Adrenal gland (tissue), 12 donors: ENCODE data around the gene BARHL2. TPM values are rescaled to one million over a fixed set of nuclear protein-coding genes. Genes with fewer than 3 reads are reported as not detected.
A peak's percentile ranks its signal among the peaks of the same experiment; 100 is the strongest.

ENCODE experiments used
- DNase-seq, 7 donors: peaks; one replicate each; pipeline ENCODE4 v3.0.0-alpha.2; 2019 to 2020
- H3K27ac ChIP-seq, 5 donors: fragments of 200-600 bp; sonication (generic) in 4 of 5; 1 replicate in 3 of 5; 2 replicates in 2 of 5; pipeline versions ENCODE4 v1.5.1 to v1.8.0; 2016 to 2020; ENCODE audit warnings: mild to moderate bottlenecking in 1 of 5
- H3K27me3 ChIP-seq: fragments of 200-600 bp; 2 replicates; pipeline ENCODE4 v1.8.0; 2021
- H3K36me3 ChIP-seq, 2 donors: fragments of 200-600 bp; replicated peaks in 1 of 2; 1 replicate in 1 of 2; 2 replicates in 1 of 2; pipeline versions ENCODE4 v1.5.1 to v1.8.0; 2018 to 2022
- H3K4me1 ChIP-seq, 2 donors: fragments of 200-600 bp; replicated peaks in 1 of 2; 1 replicate in 1 of 2; 2 replicates in 1 of 2; pipeline versions ENCODE4 v1.5.1 to v1.8.0; 2018 to 2021
- H3K4me3 ChIP-seq, 4 donors: fragments of 200-600 bp; sonication (generic) in 3 of 4; one replicate each; pipeline ENCODE4 v1.5.1; 2016 to 2018
- H3K9me3 ChIP-seq, 3 donors: fragments of 200-600 bp; sonication (generic) in 1 of 3; replicated peaks in 1 of 3; 1 replicate in 2 of 3; 2 replicates in 1 of 3; pipeline versions ENCODE4 v1.5.1 to v1.8.0; 2016 to 2021
- CTCF ChIP-seq, 6 experiments: fragments of 450-650 bp in 4 of 6; fragments of 200-600 bp in 2 of 6; sonication (generic) in 1 of 6; IDR thresholded peaks; 1 replicate in 5 of 6; 2 replicates in 1 of 6; pipeline versions ENCODE4 v1.5.1 to v1.8.0; 2016 to 2021; ENCODE audit warnings: antibody characterized with exemption in 6 of 6, mild to moderate bottlenecking in 2 of 6, moderate library complexity in 1 of 6
- POLR2A ChIP-seq, 2 donors: fragments of 450-650 bp; IDR thresholded peaks; one replicate each; pipeline ENCODE4 v1.6.1; 2017; ENCODE audit warnings: antibody characterized with exemption in 2 of 2, mild to moderate bottlenecking in 2 of 2, moderate library complexity in 1 of 2
- WGBS, 4 donors: extraction: QIAGEN DNeasy Blood & Tissue Kit in 2 of 4; methylation state at CpG; one replicate each; pipeline versions ENCODE4 v1.1.5 to v1.1.7; 2013 to 2017; 5-methylcytosine and 5-hydroxymethylcytosine counted together
- intact Hi-C, 2 donors: fragments of 100-400 bp; cut with DNase I; formaldehyde crosslinking; loops; one replicate each; pipeline versions ENCODE4 v1.14.1 to v1.15.0; 2022 to 2023
- polyA plus RNA-seq, 3 donors: library from polyadenylated mRNA; stranded (reverse); fragments of 200-250 nt in 2 of 3; fragments of 350-450 nt in 1 of 3; fragmentation: Illumina TruSeq in 1 of 3; extraction: RNeasy Lipid Tissue Mini Kit (QIAGEN cat#74804) in 1 of 3; gene quantifications; one replicate each; pipeline ENCODE4 v1.2.3, GENCODE V29; 2013 to 2014
- total RNA-seq, 9 donors: library from RNA; depleted of rRNA in 4 of 9; stranded (reverse); fragments of >200 nt in 4 of 9; fragments of 120-200 nt in 1 of 9; fragmentation: NEBNext Ultra II Directional in 1 of 9; extraction: Animal tissue kit (Norgen Biotek cat#: 25700) in 1 of 9; gene quantifications; one replicate each; pipeline versions ENCODE4 v1.1.0 to v1.2.4, GENCODE V29; 2013 to 2023
- donor health status: healthy with polysubstance abuse.
- donor health status: Bipolar disorder and iron deficiency.
- donor health status: DM: yes; HTN: yes; CAD: no.
- donor health status: DM: no; HTN: no; CAD: no.
- donor health status: DM: no; HTN: no; CAD: no.
- donor health status: DM: yes; HTN: yes; CAD: no.

The BARHL2 gene
- total and polyA plus RNA-seq, 12 donors = not detected

DNA sequence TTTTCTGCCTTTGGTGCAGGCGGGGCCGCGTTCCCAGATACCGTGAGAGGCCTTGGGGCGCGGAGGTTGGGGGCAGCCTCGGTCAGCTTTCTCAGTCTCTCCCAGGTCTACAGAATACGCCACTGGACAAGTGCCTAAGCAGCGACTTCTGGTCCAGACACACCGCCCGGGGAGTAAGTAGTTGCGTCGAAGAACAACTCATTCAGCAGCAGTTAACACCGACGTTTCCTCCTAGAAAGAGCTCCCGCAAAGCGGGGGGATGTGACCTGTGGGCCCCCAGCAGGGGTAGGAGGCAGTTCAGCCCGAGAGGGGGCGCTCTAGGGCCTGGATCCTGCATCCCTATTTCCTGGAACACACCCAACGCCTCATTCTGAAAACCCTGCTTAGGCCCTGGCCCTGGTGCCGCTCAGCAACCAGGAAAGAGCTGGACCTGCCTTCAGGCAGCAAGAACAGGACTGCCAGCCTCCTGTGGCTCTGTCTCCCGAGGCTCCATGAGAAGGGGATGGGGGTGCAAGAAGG is 6.5 kb upstream of the BARHL2 start:
- Histone ChIP-seq H3K4me1 (peaks cover 15 to 24% of the 10 kb centered on the region in 2 donors), H3K27me3 (peaks cover 100% of the 10 kb centered on the region), H3K9me3 (no peaks in the 10 kb centered on the region), H3K36me3 (no peaks in the 10 kb centered on the region), H3K4me3 (peak overlapping the region in 1 of 4 donors; percentile 43), H3K27ac (no peak overlapping the region)
- DNase-seq = no peak
- peak in 1 of 6 experiments; percentile 6 for TF ChIP-seq CTCF (IDR thresholded peaks at IDR 0.05)
- no peak for TF ChIP-seq POLR2A (IDR thresholded peaks at IDR 0.05)
- WGBS, 4 donors = 8 to 15% (median 9%) methylated on average over 9 to 22 of the region's 22 CpGs
- intact Hi-C loops = loop anchor here (10.0 kb wide), 3 partner anchors 121 to 441 kb away; no protein-coding TSS in a partner anchor

GRCh38 chr1:90722874-90723589 is 5.9 kb upstream of the BARHL2 start:
- intact Hi-C loops = loop anchor here (10.0 kb wide), 3 partner anchors 122 to 442 kb away; no protein-coding TSS in a partner anchor
- Histone ChIP-seq H3K27me3 (peaks cover 100% of the 10 kb centered on the region), H3K9me3 (no peaks in the 10 kb centered on the region), H3K4me3 (peak overlapping the region in 1 of 4 donors; percentile 43), H3K36me3 (no peaks in the 10 kb centered on the region), H3K4me1 (peaks cover 20 to 30% of the 10 kb centered on the region in 2 donors), H3K27ac (no peak overlapping the region)
- 26 to 35% (median 30%) methylated on average over 12 of the region's 12 CpGs for WGBS, 4 donors
- DNase-seq = no peak
- no peak for TF ChIP-seq CTCF (IDR thresholded peaks at IDR 0.05)
- TF ChIP-seq POLR2A (IDR thresholded peaks at IDR 0.05) = no peak

- intact Hi-C loops = loop anchor here (10.0 kb wide), 3 partner anchors 123 to 443 kb away; no protein-coding TSS in a partner anchor
- Histone ChIP-seq H3K27me3 (peaks cover 98% of the 10 kb centered on the region), H3K4me3 (no peak overlapping the region), H3K9me3 (no peaks in the 10 kb centered on the region), H3K36me3 (no peaks in the 10 kb centered on the region), H3K27ac (no peak overlapping the region), H3K4me1 (peaks cover 20 to 38% of the 10 kb centered on the region in 2 donors)
- peak in 5 of 7 donors; percentile 37 to 67 (median 56) for DNase-seq
- no peak for TF ChIP-seq POLR2A (IDR thresholded peaks at IDR 0.05)
- TF ChIP-seq CTCF (IDR thresholded peaks at IDR 0.05) = peak; percentile 43 to 79 (median 68)
- WGBS, 4 donors = 6 to 9% (median 7%) methylated on average over 15 of the region's 15 CpGs
Observed at GRCh38 chr1:90721210-90722194, 4.4 kb upstream of the BARHL2 start.
